GM19043 (cell line): Measurements from ENCODE around the gene BLACAT1.
A peak's percentile ranks its signal among the peaks of the same experiment; 100 is the strongest.
"Not testable (repeated sequence)": the region's sequence is repeated elsewhere in the genome, so short reads cannot be mapped to it uniquely, and the experiment has no call there.

Experiments used
- ATAC-seq: cut with Tn5 transposase; IDR thresholded peaks from one replicate; pipeline ENCODE4 v1.9.1; 2021; ENCODE audit warnings: low read depth; ENCODE audit not compliant: unreplicated experiment

BLACAT1 gene

DNA sequence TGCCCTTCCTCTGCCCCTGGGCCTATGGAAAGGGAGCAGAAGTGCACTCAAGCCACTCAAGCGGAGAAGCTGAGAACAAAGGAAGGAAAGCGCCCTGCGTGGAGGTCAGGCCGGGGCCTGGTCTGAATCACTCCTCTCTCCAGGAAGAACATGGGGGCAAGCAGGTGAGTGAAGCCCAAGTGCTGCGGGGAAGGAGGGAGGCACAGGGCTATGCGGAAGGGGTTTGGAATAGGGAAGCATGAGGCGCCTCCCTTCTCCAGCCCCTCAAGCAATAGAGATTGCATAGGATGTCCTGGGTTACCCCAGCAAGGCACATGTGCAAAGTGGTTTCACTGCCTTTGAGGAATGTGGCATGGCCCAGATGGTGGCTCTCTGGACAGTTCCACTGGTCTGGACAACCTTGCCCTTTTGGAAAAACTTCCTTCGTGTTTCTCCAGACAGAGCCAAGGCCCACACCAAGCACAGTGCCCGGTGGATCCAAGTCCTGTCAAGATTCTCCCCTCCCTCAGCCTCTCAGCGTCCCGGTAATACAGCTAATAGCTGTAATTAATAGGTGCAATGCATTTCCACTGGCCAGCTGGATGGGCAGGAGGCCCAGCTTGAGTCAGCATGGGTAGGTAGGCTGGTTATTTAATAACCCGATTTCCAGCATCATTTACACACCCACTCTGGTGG is 13.7 kb downstream of the BLACAT1 start:
- no peak for ATAC-seq

DNA sequence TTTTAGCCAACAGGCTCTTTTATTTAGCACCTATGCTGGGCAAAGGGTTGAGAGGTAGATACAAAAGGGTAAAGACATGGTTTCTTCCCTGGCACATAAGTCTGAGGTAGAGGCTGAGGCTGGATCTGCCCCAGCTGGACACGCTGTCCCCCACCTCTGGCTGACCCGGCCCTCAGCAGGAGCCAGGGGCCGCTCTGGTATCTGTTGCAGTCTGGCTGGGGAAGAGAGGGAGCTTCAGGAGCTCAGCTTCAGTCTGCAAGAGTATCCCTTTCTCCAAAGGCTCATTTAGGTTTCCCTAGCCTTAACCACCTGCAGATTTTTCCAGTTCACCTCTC is 14.2 kb downstream of the BLACAT1 start:
- ATAC-seq = no peak

- ATAC-seq = no peak
Measured at GRCh38 chr1:205441318-205441633, 14.6 kb downstream of the BLACAT1 start.

DNA sequence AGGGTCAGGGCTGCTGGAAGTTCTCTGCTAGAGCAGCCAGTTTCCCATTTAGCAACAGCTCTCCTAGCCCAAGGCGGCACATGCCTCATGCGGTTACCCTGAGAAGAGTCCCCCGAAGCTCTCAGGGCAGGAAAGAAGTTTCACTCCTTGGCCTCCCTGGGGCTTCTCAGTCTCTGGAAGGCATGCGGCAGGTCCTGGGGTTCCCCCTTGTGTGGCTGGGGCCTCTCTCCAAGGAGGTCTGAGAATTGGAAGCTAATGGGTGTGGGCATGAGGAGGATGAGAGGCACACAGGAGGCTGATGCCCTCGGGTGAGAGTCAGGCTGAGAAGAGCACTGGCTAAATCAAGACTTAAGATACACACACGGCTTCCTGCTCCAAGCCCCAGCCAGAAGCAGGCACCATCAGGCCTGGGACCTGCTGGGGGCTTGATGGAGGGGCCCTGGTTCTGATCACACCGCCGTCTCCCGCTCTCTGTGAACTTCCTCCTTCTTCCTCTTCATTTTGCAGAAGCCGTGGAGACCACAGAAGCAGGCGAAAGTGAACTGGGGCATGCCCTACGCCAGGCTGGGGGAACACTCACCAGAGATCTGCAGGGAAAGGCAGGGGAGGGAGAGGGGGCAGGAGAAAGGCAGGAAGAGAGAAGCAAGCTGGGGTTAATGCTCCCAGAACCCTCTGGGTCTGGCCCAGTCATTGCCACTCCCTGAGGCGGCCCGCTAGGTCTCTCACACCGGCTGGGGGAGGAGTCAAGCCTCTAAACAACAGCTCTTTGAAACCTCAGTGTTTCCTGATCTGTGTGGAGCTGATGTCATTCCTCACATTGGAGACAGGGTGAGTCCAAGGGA is 15.1 kb downstream of the BLACAT1 start:
- ATAC-seq = peak; percentile 54

DNA sequence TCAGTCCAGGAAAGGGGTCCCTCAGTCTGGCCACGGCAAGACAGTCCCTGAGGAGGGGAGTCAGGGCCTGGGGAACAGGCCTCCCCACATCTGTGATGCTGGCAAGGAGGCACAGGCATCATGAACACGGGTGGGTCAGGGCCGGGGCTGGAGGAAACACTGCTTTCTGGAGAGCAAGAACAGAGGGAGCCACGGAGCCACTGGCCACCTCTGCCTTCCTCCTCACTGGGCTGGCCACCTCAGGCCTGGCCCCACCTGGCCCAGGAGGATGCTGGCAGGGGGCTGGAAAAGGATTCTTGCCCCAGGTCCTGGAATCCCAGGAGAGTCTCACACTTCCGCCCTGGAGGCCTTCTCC is 15.7 kb downstream of the BLACAT1 start:
- ATAC-seq = no peak

- ATAC-seq = no peak
Measured at GRCh38 chr1:205438213-205439158, 17.4 kb downstream of the BLACAT1 start.

- ATAC-seq = no peak
Measured at GRCh38 chr1:205437570-205437969, 18.3 kb downstream of the BLACAT1 start.

DNA sequence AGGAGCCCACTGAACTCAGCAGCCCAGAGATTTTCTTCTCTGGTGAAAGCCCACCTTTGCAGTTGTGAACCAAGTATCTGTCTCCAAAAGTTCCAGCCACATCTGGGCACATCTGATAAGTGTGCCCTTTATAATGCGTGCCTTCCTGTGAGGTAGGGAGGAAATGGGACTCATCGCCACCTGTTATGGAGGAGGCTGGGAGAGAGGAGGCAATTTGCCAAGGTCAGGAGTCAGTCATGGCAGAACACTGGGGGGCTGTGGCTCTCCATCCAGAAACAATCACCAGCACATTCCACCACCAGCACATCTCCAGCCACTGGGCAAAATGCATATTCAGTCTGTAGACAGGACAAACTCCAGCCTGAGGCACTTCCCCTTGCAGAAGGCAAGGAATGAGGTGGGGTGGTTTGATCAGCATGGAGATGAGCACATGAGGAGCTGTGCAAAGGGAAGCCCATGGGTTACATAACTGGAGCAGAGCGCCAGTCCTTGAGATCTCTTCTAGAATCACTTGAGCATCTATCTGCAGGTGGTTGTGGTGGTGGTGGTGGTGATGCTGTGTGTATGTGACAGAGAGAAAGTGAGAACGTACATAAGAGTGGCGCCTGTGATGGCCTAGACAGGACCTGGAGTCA is 19.0 kb downstream of the BLACAT1 start:
- no peak for ATAC-seq

- ATAC-seq = no peak
Measured at GRCh38 chr1:205435578-205436573, 20.0 kb downstream of the BLACAT1 start.

- no peak for ATAC-seq
Measured at GRCh38 chr1:205434738-205435137, 21.1 kb downstream of the BLACAT1 start.

DNA sequence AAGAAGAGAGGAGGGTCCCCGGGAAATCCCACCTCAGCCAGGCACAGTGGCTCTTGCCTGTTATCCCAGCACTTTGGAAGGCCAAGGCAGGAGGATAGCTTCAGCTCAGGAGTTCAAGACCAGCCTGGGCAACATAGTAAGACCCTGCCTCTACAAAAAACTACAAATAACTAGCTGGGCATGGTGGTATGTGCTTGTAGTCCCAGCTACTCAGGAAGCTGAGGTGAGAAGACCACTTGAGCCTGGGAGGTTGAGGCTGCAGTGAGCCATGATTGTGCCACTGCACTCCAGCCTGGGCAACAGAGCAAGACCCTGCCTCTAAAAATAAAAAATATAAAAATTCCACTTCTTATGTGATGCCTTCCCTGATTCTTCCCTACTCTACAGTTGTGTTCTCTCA is 23.2 kb downstream of the BLACAT1 start:
- not testable (repeated sequence) for ATAC-seq

- ATAC-seq = no peak
Measured at GRCh38 chr1:205432116-205432515, 23.7 kb downstream of the BLACAT1 start.

GRCh38 chr1:205430696-205431305 is 25.0 kb downstream of the BLACAT1 start:
- no peak for ATAC-seq

DNA sequence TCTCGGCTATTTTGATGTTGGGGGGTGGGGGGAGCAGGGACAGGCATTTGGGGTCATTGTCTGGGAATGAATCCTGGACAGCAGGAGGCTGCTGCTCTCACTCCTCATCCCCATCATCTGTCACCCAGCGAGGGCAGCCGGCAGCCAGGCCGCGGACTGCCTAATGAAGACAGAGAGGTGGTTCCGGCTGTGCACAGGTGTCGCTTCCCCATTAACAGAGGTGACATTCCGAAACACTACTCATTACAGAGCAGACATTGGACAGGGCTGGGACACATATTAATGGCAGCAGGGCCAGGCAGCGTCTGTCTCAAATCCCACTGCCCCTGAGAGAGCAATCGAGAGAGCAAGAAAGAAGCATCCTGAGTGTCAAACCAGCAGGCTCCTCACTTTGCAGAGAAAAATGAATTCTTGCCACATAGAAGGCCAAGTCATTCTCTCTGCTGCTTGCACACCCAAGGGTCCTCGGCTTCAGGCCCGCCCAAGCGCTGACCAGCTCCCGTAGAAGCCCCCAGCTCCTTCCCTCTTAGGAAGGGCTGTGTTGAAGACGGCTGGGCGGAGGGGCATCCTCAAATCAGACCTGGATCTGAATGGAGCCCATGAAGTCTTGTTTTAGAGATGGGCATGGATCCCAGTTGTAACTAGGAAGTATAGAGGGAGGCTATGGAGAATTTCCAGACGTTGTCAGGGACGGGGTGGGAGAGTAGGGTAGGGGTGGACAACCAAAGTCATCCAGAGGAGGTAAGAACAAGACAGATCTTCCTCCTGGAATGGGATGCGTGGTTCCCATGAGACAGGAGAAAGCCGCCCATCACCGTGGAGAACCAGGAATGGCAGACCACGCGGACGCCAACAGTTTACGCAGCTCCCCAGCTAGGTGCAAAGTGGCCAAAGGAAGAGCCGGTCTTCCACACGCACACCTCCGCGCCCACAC is 25.8 kb downstream of the BLACAT1 start:
- no peak for ATAC-seq

DNA sequence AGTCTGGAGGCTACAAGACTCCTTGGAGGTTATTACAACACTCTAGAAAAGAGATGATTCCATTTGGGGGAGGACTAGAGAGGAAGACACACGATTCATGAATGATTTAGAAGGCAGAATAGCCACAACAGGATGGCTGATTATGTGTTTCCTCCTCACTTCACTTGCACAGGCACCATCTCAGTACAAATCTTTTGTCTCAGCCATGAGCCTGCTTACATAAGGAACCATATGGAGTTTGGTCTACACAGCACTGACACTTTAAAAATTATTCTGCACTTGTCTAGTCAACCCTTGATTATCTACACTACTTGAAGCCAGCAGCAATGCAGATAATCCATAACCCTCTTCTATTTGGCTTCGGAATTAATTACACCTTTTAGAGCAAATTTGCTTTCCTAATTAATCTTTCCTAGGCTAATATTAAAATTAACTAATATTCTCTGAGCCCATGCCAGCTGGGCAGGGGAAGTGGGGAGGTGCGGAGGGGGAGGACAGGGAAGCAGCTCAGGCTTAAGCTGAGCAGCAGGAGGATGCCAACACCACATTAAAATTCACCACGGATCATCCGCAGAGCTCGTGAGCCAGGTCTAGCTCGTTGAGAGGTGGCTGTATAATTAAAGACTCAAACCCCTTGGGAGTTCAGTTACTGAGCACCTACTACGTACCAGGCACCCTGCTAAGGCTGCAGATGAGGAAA is 30.8 kb downstream of the BLACAT1 start:
- ATAC-seq = no peak

GRCh38 chr1:205423814-205424399 is 31.9 kb downstream of the BLACAT1 start:
- no peak for ATAC-seq

GRCh38 chr1:205422993-205423642 is 32.7 kb downstream of the BLACAT1 start:
- no peak for ATAC-seq
